ENCODE data around the gene TMEM267. TPM values are rescaled to one million over a fixed set of nuclear protein-coding genes. Genes with fewer than 3 reads are reported as not detected.

The TMEM267 gene
- total RNA-seq, 1 experiment from 2014 or later, result 6.0 TPM

- no peaks in the 10 kb centered on the region for H3K27me3 Mint-ChIP-seq (ENCODE audit: low read depth)
- ChIA-PET CTCF (interaction anchor here (1.5 kb wide), 1 partner anchor 14 kb away, joined by 7 read pairs; the partner anchor contains the start of gene TMEM267), POLR2A (interaction anchor here (1.1 kb wide), 1 partner anchor 14 kb away, joined by 4 read pairs; no protein-coding TSS in a partner anchor)
- no peaks in the 10 kb centered on the region for H3K9me3 Mint-ChIP-seq
- ATAC-seq, result no peak
- H3K27ac Mint-ChIP-seq, result no peak overlapping the region
- no peaks in the 10 kb centered on the region for H3K4me1 Mint-ChIP-seq
- H3K4me3 Mint-ChIP-seq, result no peak overlapping the region
- DNase-seq (ENCODE audit: low spot score), result no peak
- TF ChIP-seq CREB1 (CRISPR knock-in tag; IDR thresholded peaks at IDR 0.05) (no peak), E2F4 (CRISPR knock-in tag; IDR thresholded peaks at IDR 0.05; ENCODE audit: borderline replicate concordance, low read depth) (no peak), JUN (CRISPR knock-in tag; IDR thresholded peaks at IDR 0.05) (no peak), SMAD4 (CRISPR knock-in tag; IDR thresholded peaks at IDR 0.05) (no peak), ZNF281 (CRISPR knock-in tag; IDR thresholded peaks at IDR 0.05) (no peak), ZBTB43 (CRISPR knock-in tag; IDR thresholded peaks at IDR 0.05) (no peak), STAT6 (CRISPR knock-in tag; conservative IDR thresholded peaks at IDR 0.05; ENCODE audit: low read depth) (no peak), ZNF138 (CRISPR knock-in tag; conservative IDR thresholded peaks at IDR 0.05) (no peak), NR1H2 (CRISPR knock-in tag; IDR thresholded peaks at IDR 0.05) (no peak), PRRX2 (CRISPR knock-in tag; IDR thresholded peaks at IDR 0.05) (no peak), ZNF532 (CRISPR knock-in tag; IDR thresholded peaks at IDR 0.05; ENCODE audit: borderline replicate concordance) (no peak), TCF7 (CRISPR knock-in tag; IDR thresholded peaks at IDR 0.05; ENCODE audit: low read depth) (no peak), USF1 (CRISPR knock-in tag; IDR thresholded peaks at IDR 0.05) (no peak), IRF1 (CRISPR knock-in tag; IDR thresholded peaks at IDR 0.05) (no peak), FOXK1 (CRISPR knock-in tag; IDR thresholded peaks at IDR 0.05) (no peak), ATF2 (CRISPR knock-in tag; IDR thresholded peaks at IDR 0.05; ENCODE audit: borderline replicate concordance, low read depth) (no peak), ELF4 (CRISPR knock-in tag; IDR thresholded peaks at IDR 0.05; ENCODE audit: low read depth) (no peak), ZNF219 (CRISPR knock-in tag; IDR thresholded peaks at IDR 0.05; ENCODE audit: borderline replicate concordance) (no peak), OVOL2 (CRISPR knock-in tag; IDR thresholded peaks at IDR 0.05; ENCODE audit: borderline replicate concordance) (no peak)
- peaks cover 5% of the 10 kb centered on the region; the same call in 1 of the 2 replicates for H3K36me3 Mint-ChIP-seq
These were observed 14.9 kb upstream of the TMEM267 start for GRCh38 chr5:43498581-43498980.

Data from WTC11 (cell line).